ENCODE data around the gene SEC22C.

Gene SEC22C

GRCh38 chr3:42505128-42505848 is 76.5 kb downstream of the SEC22C start:
- no peak for TF ChIP-seq POLR2AphosphoS5 (IDR thresholded peaks at IDR 0.05; ENCODE audit: low read depth, low read length)
- no peak for TF ChIP-seq TAF1 (IDR thresholded peaks at IDR 0.05; ENCODE audit: borderline replicate concordance, insufficient read depth, low read length)
- TF ChIP-seq REST (IDR thresholded peaks at IDR 0.05; ENCODE audit: insufficient read depth in 1 of 2, low read depth in 2 of 2, low read length in 2 of 2), result no peak
- TF ChIP-seq SIN3A (IDR thresholded peaks at IDR 0.05; ENCODE audit: borderline replicate concordance, insufficient read depth, low read length), result no peak
- TF ChIP-seq FOXP2 (optimal IDR thresholded peaks at IDR 0.05; ENCODE audit: borderline replicate concordance, extremely low read depth, extremely low read length, insufficient read depth), result no peak

GRCh38 chr3:42504334-42505127 is 77.2 kb downstream of the SEC22C start:
- TF ChIP-seq REST (IDR thresholded peaks at IDR 0.05; ENCODE audit: insufficient read depth in 1 of 2, low read depth in 2 of 2, low read length in 2 of 2) (no peak), POLR2AphosphoS5 (IDR thresholded peaks at IDR 0.05; ENCODE audit: low read depth, low read length) (no peak), TAF1 (IDR thresholded peaks at IDR 0.05; ENCODE audit: borderline replicate concordance, insufficient read depth, low read length) (no peak), SIN3A (IDR thresholded peaks at IDR 0.05; ENCODE audit: borderline replicate concordance, insufficient read depth, low read length) (no peak), FOXP2 (optimal IDR thresholded peaks at IDR 0.05; ENCODE audit: borderline replicate concordance, extremely low read depth, extremely low read length, insufficient read depth) (no peak)

GRCh38 chr3:42503957-42504333 is 77.8 kb downstream of the SEC22C start:
- TF ChIP-seq TAF1 (IDR thresholded peaks at IDR 0.05; ENCODE audit: borderline replicate concordance, insufficient read depth, low read length) (no peak), SIN3A (IDR thresholded peaks at IDR 0.05; ENCODE audit: borderline replicate concordance, insufficient read depth, low read length) (no peak), POLR2AphosphoS5 (IDR thresholded peaks at IDR 0.05; ENCODE audit: low read depth, low read length) (no peak), REST (IDR thresholded peaks at IDR 0.05; ENCODE audit: insufficient read depth in 1 of 2, low read depth in 2 of 2, low read length in 2 of 2) (no peak), FOXP2 (optimal IDR thresholded peaks at IDR 0.05; ENCODE audit: borderline replicate concordance, extremely low read depth, extremely low read length, insufficient read depth) (no peak)

GRCh38 chr3:42503251-42503924 is 78.4 kb downstream of the SEC22C start:
- TF ChIP-seq SIN3A (IDR thresholded peaks at IDR 0.05; ENCODE audit: borderline replicate concordance, insufficient read depth, low read length) (no peak), REST (IDR thresholded peaks at IDR 0.05; ENCODE audit: insufficient read depth in 1 of 2, low read depth in 2 of 2, low read length in 2 of 2) (no peak), TAF1 (IDR thresholded peaks at IDR 0.05; ENCODE audit: borderline replicate concordance, insufficient read depth, low read length) (no peak), FOXP2 (optimal IDR thresholded peaks at IDR 0.05; ENCODE audit: borderline replicate concordance, extremely low read depth, extremely low read length, insufficient read depth) (no peak), POLR2AphosphoS5 (IDR thresholded peaks at IDR 0.05; ENCODE audit: low read depth, low read length) (no peak)
